Liver (tissue), 9 donors: Measurements from ENCODE around the gene COL4A1. TPM values are rescaled to one million over a fixed set of nuclear protein-coding genes. Genes with fewer than 3 reads are reported as not detected.

Source experiments
- DNase-seq: peaks from one replicate; pipeline ENCODE4 v3.0.0-alpha.2; 2017; ENCODE audit warnings: low spot score
- H3K27ac ChIP-seq, 2 donors: one replicate each; pipeline ENCODE4 v1.7.0; 2013; ENCODE audit warnings: inconsistent platforms in 2 of 2, low read length in 2 of 2, control low read depth in 1 of 2, low read depth in 1 of 2, mild to moderate bottlenecking in 1 of 2
- H3K27me3 ChIP-seq, 4 donors: one replicate each; pipeline versions ENCODE4 v1.6.1 to v1.7.0; 2013; ENCODE audit warnings: low read length in 3 of 4, inconsistent platforms in 1 of 4, mild to moderate bottlenecking in 1 of 4, moderate library complexity in 1 of 4; ENCODE audit not compliant: control insufficient read depth in 4 of 4, insufficient read depth in 4 of 4
- H3K36me3 ChIP-seq, 4 donors: one replicate each; pipeline versions ENCODE4 v1.6.1 to v1.7.0; 2013; ENCODE audit warnings: low read length in 3 of 4, mild to moderate bottlenecking in 3 of 4, low read depth in 1 of 4, moderate library complexity in 1 of 4; ENCODE audit not compliant: control insufficient read depth in 4 of 4, insufficient read depth in 3 of 4
- H3K4me1 ChIP-seq, 4 donors: one replicate each; pipeline versions ENCODE4 v1.6.1 to v1.7.0; 2013; ENCODE audit warnings: low read length in 3 of 4, mild to moderate bottlenecking in 3 of 4, moderate library complexity in 1 of 4; ENCODE audit not compliant: control insufficient read depth in 4 of 4, insufficient read depth in 4 of 4
- H3K4me3 ChIP-seq, 3 donors: one replicate each; pipeline versions ENCODE4 v1.6.1 to v1.7.0; 2013; ENCODE audit warnings: low read length in 3 of 3, control low read depth in 1 of 3, low read depth in 1 of 3, mild to moderate bottlenecking in 1 of 3
- H3K9ac ChIP-seq, 2 donors: one replicate each; pipeline ENCODE4 v1.7.0; 2013; ENCODE audit warnings: low read length in 2 of 2, mild to moderate bottlenecking in 2 of 2, moderate library complexity in 2 of 2, control low read depth in 1 of 2, low read depth in 1 of 2
- H3K9me3 ChIP-seq, 4 donors: one replicate each; pipeline versions ENCODE4 v1.6.1 to v1.7.0; 2013; ENCODE audit warnings: low read length in 3 of 4; ENCODE audit not compliant: control insufficient read depth in 4 of 4
- EGR1 ChIP-seq, 2 donors: IDR thresholded peaks; 2 replicates each; pipeline ENCODE4 v1.6.1; 2016 to 2018; ENCODE audit warnings: antibody characterized with exemption in 2 of 2, low read depth in 2 of 2
- FOXA1 ChIP-seq: IDR thresholded peaks from 2 replicates; pipeline ENCODE4 v1.6.1; 2016; ENCODE audit warnings: antibody characterized with exemption
- FOXA2 ChIP-seq: IDR thresholded peaks from 2 replicates; pipeline ENCODE4 v1.6.1; 2016; ENCODE audit warnings: antibody characterized with exemption
- GABPA ChIP-seq, 2 donors: IDR thresholded peaks in 1 of 2; conservative IDR thresholded peaks in 1 of 2; 2 replicates each; pipeline ENCODE4 v1.6.1; 2016; ENCODE audit warnings: antibody characterized with exemption in 2 of 2, mild to moderate bottlenecking in 1 of 2, moderate library complexity in 1 of 2
- HNF4G ChIP-seq: IDR thresholded peaks from 2 replicates; pipeline ENCODE4 v1.6.1; 2016; ENCODE audit warnings: antibody characterized with exemption
- JUND ChIP-seq, 2 donors: IDR thresholded peaks; 2 replicates each; pipeline ENCODE4 v1.6.1; 2016; ENCODE audit warnings: antibody characterized with exemption in 2 of 2
- NR2F2 ChIP-seq: IDR thresholded peaks from 2 replicates; pipeline ENCODE4 v1.6.1; 2016; ENCODE audit warnings: antibody characterized with exemption
- RAD21 ChIP-seq, 2 donors: IDR thresholded peaks; 2 replicates each; pipeline ENCODE4 v1.6.1; 2016; ENCODE audit warnings: antibody characterized with exemption in 2 of 2, mild to moderate bottlenecking in 2 of 2
- RXRA ChIP-seq, 2 donors: IDR thresholded peaks; 2 replicates each; pipeline ENCODE4 v1.6.1; 2017 to 2018; ENCODE audit warnings: antibody characterized with exemption in 2 of 2, mild to moderate bottlenecking in 1 of 2
- SP1 ChIP-seq: IDR thresholded peaks from 2 replicates; pipeline ENCODE4 v1.6.1; 2018; ENCODE audit warnings: antibody characterized with exemption, mild to moderate bottlenecking
- TAF1 ChIP-seq: conservative IDR thresholded peaks from 2 replicates; pipeline ENCODE4 v1.6.1; 2016; ENCODE audit warnings: antibody characterized with exemption, mild to moderate bottlenecking
- YY1 ChIP-seq: IDR thresholded peaks from 2 replicates; pipeline ENCODE4 v1.6.1; 2016; ENCODE audit warnings: antibody characterized with exemption, mild to moderate bottlenecking
- WGBS: extraction: QIAGEN DNeasy Blood & Tissue Kit; methylation state at CpG from one replicate; pipeline ENCODE4 v1.1.7; 2013; 5-methylcytosine and 5-hydroxymethylcytosine counted together
- polyA plus RNA-seq, 2 donors: library from polyadenylated mRNA; stranded (reverse) in 1 of 2; unstranded in 1 of 2; fragments of 200-250 nt in 1 of 2; fragments of >200 nt in 1 of 2; fragmentation: Nextera tagmentation in 1 of 2; extraction: Ambion mirVana in 1 of 2; gene quantifications; one replicate each; pipeline versions ENCODE4 v1.2.1 to v1.2.3, GENCODE V29; 2013 to 2015
- total RNA-seq, 2 donors: library from RNA; depleted of rRNA; stranded (reverse); fragments of >200 nt; gene quantifications; one replicate each; pipeline ENCODE4 v1.2.3, GENCODE V29; 2014
- TF ChIP-seq, protein P1 (sequence below): IDR thresholded peaks from 2 replicates; pipeline ENCODE4 v1.6.1; 2016; ENCODE audit warnings: antibody characterized with exemption
- TF ChIP-seq, protein P2 (sequence below): fragments of 150-350 bp; IDR thresholded peaks from 2 replicates; pipeline ENCODE4 v1.5.1; 2017; ENCODE audit warnings: improper control_type of control experiment, low read depth, low read length; ENCODE audit not compliant: missing input control
- TF ChIP-seq, protein P3 (sequence below): IDR thresholded peaks from 2 replicates; pipeline ENCODE4 v1.6.1; 2016; ENCODE audit warnings: antibody characterized with exemption, mild to moderate bottlenecking
- TF ChIP-seq, protein P4 (sequence below): IDR thresholded peaks from 2 replicates; pipeline ENCODE4 v1.6.1; 2016; ENCODE audit warnings: antibody characterized with exemption
- donor health status: healthy.
- donor health status: healthy.
- donor health status: healthy.
- donor health status: healthy.
- donor health status: healthy.

COL4A1 gene
- total and polyA plus RNA-seq, 4 donors = 5.0 to 68.5 (median 37.9) TPM

DNA sequence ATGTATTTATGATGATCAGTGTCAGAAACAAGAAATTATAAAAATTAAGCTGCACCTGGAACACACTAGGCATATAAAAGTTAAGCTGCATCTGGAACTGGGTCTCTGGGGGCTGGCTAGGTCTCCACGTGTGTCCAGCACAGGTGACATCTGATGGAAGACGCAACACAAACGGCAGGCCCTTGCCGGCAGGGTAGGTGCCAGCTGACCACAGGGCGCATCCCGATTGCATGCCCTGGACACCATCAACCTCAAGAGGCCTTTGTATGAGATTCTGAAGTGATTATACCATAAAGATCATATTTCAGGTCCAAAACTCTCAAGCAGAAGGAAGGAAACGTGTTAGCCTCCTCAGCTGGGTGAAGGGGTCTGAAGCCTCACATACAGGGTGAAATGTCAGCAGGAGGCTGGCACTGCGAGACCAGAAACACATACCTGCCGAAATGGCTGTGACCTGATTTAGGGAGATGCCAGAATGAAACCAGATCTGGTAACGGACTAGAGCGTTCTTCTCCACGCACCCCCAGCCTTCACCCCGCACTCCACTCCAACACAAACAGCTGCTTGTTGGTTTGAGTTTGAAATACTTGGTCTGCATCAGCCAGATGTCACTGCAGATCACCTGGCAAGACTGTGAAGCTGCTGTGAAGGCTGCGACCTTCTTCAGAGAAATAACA is 37.3 kb downstream of the COL4A1 start:
- Histone ChIP-seq H3K36me3 (no peaks in the 10 kb centered on the region), H3K27me3 (no peaks in the 10 kb centered on the region), H3K9ac (no peak overlapping the region), H3K4me3 (no peak overlapping the region), H3K9me3 (no peaks in the 10 kb centered on the region), H3K27ac (no peak overlapping the region), H3K4me1 (no peaks in the 10 kb centered on the region)
- TF ChIP-seq SP1 (no peak), RXRA (IDR thresholded peaks at IDR 0.05) (no peak), FOXA1 (no peak), GABPA (IDR thresholded peaks at IDR 0.05 in 1 of 2, conservative IDR thresholded peaks at IDR 0.05 in 1 of 2) (no peak), NR2F2 (no peak), TAF1 (no peak), EGR1 (IDR thresholded peaks at IDR 0.05; ENCODE audit: low read depth in 2 of 2) (no peak), JUND (IDR thresholded peaks at IDR 0.05) (no peak), FOXA2 (no peak), HNF4G (no peak)
- TF ChIP-seq, protein P1, sequence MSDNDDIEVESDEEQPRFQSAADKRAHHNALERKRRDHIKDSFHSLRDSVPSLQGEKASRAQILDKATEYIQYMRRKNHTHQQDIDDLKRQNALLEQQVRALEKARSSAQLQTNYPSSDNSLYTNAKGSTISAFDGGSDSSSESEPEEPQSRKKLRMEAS = no peak
- TF ChIP-seq, protein P2, sequence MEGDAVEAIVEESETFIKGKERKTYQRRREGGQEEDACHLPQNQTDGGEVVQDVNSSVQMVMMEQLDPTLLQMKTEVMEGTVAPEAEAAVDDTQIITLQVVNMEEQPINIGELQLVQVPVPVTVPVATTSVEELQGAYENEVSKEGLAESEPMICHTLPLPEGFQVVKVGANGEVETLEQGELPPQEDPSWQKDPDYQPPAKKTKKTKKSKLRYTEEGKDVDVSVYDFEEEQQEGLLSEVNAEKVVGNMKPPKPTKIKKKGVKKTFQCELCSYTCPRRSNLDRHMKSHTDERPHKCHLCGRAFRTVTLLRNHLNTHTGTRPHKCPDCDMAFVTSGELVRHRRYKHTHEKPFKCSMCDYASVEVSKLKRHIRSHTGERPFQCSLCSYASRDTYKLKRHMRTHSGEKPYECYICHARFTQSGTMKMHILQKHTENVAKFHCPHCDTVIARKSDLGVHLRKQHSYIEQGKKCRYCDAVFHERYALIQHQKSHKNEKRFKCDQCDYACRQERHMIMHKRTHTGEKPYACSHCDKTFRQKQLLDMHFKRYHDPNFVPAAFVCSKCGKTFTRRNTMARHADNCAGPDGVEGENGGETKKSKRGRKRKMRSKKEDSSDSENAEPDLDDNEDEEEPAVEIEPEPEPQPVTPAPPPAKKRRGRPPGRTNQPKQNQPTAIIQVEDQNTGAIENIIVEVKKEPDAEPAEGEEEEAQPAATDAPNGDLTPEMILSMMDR = no peak
- TF ChIP-seq, protein P3, sequence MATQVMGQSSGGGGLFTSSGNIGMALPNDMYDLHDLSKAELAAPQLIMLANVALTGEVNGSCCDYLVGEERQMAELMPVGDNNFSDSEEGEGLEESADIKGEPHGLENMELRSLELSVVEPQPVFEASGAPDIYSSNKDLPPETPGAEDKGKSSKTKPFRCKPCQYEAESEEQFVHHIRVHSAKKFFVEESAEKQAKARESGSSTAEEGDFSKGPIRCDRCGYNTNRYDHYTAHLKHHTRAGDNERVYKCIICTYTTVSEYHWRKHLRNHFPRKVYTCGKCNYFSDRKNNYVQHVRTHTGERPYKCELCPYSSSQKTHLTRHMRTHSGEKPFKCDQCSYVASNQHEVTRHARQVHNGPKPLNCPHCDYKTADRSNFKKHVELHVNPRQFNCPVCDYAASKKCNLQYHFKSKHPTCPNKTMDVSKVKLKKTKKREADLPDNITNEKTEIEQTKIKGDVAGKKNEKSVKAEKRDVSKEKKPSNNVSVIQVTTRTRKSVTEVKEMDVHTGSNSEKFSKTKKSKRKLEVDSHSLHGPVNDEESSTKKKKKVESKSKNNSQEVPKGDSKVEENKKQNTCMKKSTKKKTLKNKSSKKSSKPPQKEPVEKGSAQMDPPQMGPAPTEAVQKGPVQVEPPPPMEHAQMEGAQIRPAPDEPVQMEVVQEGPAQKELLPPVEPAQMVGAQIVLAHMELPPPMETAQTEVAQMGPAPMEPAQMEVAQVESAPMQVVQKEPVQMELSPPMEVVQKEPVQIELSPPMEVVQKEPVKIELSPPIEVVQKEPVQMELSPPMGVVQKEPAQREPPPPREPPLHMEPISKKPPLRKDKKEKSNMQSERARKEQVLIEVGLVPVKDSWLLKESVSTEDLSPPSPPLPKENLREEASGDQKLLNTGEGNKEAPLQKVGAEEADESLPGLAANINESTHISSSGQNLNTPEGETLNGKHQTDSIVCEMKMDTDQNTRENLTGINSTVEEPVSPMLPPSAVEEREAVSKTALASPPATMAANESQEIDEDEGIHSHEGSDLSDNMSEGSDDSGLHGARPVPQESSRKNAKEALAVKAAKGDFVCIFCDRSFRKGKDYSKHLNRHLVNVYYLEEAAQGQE = no peak
- TF ChIP-seq, protein P4, sequence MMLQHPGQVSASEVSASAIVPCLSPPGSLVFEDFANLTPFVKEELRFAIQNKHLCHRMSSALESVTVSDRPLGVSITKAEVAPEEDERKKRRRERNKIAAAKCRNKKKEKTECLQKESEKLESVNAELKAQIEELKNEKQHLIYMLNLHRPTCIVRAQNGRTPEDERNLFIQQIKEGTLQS = no peak
- 85% methylated on average over 14 of the region's 14 CpGs for WGBS
- DNase-seq = no peak

DNA sequence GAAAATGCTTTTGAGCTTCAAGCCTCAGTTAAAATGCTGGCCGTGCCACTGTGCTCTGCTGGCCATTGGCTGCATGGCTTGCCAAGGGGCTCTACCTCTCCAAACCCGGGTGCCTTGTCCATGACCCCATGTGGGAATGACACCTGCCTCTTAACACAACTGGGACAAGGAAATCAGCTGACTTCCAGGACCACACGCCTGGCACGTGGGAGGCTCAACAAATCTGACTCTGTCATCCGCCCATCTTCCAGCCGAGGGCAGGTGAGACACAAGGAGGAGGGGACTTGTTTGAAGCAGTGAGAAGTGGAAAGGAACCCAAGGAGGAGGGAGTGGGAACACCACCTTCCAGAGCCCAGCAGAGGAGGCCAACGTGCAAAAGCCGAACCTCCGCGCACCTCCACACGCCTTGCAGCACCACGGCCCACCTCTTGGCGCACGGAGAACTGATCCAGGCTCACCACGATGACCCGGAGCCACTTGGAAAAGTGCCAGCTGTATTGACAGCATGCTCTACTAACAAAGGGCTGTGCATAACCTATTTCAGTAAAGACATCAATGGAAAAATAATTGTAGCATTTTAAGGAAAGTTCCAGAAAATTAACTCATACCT is 38.3 kb downstream of the COL4A1 start:
- WGBS = 80% methylated on average over 16 of the region's 16 CpGs
- Histone ChIP-seq H3K36me3 (no peaks in the 10 kb centered on the region), H3K9me3 (no peaks in the 10 kb centered on the region), H3K27me3 (no peaks in the 10 kb centered on the region), H3K27ac (no peak overlapping the region), H3K4me1 (no peaks in the 10 kb centered on the region), H3K4me3 (no peak overlapping the region), H3K9ac (no peak overlapping the region)
- no peak for DNase-seq
- TF ChIP-seq NR2F2 = no peak
- TF ChIP-seq, protein P2 = no peak
- TF ChIP-seq, protein P1 = no peak
- TF ChIP-seq SP1 = no peak
- no peak for TF ChIP-seq JUND (IDR thresholded peaks at IDR 0.05)
- no peak for TF ChIP-seq FOXA2
- TF ChIP-seq RXRA (IDR thresholded peaks at IDR 0.05) = no peak
- TF ChIP-seq, protein P3 = no peak
- no peak for TF ChIP-seq RAD21 (IDR thresholded peaks at IDR 0.05)
- TF ChIP-seq YY1 = no peak
- TF ChIP-seq FOXA1 = no peak
